A549 treated with RU486 at 1 μM for 4 hours (cell line): Measurements from ENCODE around the gene TSPAN3. TPM values are rescaled to one million over a fixed set of nuclear protein-coding genes. Genes with fewer than 3 reads are reported as not detected.

Experiments
- total RNA-seq: library from RNA; stranded (reverse); fragments of 200-300 nt; extraction: Qiagen RNA extraction; gene quantifications from 5 replicates; pipeline ENCODE4 v1.2.3, GENCODE V29; 2022; ENCODE audit warnings: low read depth

The TSPAN3 gene
- total RNA-seq, result 389 to 518 TPM (median 470 TPM) in 5 replicates

GRCh38 chr15:77070495-77071304, at the start of gene TSPAN3:
TSPAN3 (minus strand) TSS chr15:77071109; CDS start chr15:77070954, 155 bp downstream.

DNA sequence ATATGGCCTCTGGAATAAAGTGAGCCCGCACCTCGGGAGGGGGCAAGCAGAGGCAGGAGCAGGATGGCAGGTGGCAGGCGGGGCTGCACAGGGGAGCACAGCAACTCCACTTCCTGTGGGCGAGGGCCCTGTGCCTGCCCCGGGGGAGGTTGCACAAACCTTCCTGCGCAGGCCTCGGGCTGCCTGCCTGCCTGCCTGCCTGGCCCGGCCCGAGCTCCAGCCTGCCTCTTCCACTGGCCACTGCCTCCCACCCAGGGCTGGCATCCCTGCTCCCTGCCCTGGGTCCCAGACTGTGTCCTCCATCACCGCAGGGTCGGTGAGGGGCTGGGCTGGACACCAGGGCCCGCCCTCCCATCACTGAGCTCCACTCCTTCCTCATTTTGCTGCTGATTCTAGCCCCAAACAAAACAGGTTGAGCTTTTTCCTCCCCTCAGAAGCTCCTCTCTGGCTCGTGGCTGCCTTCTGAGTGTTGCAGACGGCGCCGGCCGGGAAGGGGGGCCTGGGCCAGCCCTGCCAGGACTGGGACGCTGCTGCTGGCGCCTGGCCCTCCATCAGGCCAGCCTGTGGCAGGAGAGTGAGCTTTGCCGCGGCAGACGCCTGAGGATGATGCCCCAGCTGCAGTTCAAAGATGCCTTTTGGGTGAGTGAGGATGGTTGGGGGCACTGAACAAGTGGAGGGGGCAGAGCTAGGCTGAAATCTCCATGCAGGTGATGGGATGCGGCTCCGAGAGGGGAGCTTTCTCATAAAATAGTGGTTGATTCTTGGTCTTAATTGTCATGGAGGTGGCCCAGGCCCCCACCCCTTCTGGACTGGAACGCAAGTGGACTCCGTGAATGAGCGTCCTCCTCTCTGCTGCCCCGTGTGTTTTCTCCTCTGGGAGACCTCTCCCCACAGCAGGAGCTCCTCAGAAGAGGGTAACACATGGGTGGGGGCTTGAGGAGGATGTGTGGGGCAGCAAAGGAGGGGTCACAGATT, 75.7 kb downstream of the TSPAN3 start, which contains the start of gene PSTPIP1:
Gene PSTPIP1 (plus strand): TSS at position 156 of the 975 bp plus-strand sequence. CDS start 448 bp downstream, at position 604.

Other genes with a start within 250 kb of the TSPAN3 start
- gene SCAPER, start 165.8 kb downstream of the TSPAN3 start, total RNA-seq, result 1.3 to 4.1 TPM (median 3.2 TPM) in 5 replicates
- gene RCN2, start 139.4 kb downstream of the TSPAN3 start, total RNA-seq, result 33.4 to 69.4 TPM (median 67.3 TPM) in 5 replicates
- not detected in 5 replicates for gene PSTPIP1, start 76.0 kb downstream of the TSPAN3 start, total RNA-seq